NOMO-1 (cell line): Measurements from ENCODE around the gene RYR2.
"Not testable (repeated sequence)": the region's sequence is repeated elsewhere in the genome, so short reads cannot be mapped to it uniquely, and the experiment has no call there.

ENCODE experiments used
- DNase-seq, 2 experiments: peaks; one replicate each; lab custom pipeline; 2025; ENCODE audit not compliant: unreplicated experiment in 2 of 2; lab: John Stamatoyannopoulos, UW

RYR2 gene

DNA sequence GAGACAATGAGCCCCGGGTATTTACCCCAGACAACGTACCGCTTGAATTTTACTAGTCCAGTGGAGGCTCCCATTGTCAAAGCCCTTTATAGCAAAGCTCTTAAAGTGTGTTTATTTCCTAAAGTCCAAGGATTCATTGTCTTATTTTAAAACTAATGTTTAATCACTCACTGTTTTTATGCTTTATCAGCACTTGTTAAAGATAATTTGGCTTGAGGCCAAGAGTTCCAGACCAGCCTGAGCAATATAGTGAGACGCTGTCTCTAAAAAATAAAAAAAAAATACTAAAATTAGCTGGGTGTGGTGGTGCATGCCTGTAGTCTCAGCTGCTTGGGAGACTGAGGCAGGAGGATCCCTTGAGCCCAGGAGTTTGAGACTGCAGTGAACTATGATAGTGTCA is 202.8 kb downstream of the RYR2 start:
- no peak for DNase-seq

DNA sequence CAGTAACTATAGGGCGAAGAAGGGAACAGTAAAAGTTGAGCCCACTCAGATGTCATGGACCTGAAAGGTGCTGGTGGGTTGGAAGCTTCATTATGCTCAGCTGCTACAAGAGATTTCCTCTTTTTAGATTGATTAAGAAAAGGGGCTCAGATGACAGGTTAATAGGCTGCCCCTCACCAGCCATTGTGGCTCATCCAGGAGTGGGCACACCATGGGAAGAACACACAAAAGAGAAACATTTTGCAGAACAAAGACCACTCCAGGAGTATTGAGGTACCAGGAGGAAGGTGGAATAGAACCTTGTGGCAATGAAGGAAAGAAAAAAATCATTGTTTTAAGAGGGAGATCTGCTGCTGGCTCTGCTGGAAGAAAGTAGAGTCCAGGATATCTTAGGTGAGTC is 205.5 kb downstream of the RYR2 start:
- no peak for DNase-seq

DNA sequence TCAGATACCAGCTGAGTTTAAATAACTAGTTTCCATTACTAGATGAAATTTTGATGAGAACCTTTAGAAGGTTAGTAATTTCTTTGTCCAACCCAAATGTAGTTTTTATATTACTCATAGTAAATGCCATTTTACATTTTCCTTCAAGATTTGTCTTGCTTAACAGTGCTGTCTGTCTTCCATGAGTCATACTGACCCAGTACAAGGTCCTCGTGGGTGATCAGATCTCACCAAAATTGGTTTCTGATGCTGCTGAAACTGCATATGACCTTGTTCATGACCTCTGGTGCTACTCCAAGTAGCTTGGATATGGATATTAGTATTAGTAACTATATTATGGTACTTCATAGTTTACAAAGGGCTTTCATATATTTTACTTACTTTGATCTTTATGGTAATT is 207.1 kb downstream of the RYR2 start:
- DNase-seq: no peak

DNA sequence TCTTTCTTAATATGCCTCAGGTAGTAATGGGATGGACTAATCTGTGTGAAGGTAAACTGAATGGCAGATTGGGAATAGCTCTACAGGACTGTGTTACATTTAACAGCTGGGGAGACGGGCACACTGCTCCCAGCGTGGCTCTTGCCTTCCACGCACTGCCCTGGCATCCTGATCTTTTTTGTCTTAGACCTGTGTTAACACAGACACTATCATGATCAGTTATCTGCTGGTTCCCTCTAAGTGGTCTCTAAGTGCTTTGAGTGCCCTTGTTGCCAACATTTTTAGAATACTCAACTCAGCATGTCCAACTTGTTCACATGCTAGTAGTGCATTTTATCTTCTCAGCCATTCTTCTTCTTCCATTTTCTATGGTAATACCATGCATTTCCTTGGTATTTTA is 208.1 kb downstream of the RYR2 start:
- DNase-seq: no peak

DNA sequence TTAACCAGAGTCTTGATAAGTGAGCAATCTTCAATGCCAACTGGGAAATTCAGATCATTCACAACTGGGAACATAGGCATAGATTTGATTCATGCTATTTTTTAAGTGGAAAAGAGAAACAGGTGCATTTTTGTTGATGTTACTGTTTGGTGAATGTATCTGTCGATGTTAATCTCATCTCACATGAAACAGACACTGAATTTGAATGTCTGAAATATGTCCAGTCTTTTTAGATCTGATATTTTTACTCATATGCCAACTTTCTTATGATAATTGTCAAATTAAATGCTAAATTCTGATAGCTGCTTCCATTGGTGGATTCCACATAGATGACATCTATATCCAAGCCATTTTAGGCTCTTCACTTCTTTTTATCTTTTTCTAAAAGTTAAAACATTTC is 213.1 kb downstream of the RYR2 start:
- no peak for DNase-seq

DNA sequence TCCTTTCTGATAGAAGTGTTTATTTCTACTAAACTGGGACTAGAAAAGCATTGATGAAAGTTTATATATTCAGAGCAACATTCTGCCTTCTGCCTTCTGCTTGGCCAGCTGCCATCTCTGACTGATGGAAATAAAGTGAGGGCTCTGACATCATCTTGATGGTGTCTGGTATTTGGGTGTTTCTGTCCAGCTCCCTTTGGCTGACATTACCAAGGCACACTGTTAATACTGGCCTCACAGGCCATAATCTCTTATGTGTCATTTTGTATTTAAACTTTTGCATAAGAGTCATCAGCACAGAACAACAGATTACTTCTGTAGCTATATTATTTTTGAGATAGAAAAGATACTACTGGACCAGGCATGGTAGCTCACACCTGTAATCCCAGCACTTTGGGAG is 216.9 kb downstream of the RYR2 start:
- DNase-seq: no peak

DNA sequence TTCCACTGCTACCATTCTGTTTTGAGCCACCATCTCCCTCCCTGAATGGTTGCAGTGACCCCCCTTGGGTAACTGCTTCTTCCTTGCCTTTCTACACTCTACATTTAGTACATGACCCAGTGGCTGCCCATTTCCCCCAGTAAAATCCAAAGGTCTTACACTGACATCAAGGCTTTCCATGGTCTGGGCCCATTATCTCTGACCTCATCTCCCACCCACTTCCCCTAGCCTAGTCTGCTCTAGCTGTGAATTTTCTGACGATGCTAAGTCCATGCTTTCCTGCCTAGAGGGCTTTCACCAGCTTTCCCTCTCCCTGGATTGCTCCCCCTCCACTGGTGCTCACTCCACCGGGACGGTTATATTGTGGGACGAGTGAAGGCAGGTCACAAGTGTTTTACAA is 219.2 kb downstream of the RYR2 start:
- no peak for DNase-seq

DNA sequence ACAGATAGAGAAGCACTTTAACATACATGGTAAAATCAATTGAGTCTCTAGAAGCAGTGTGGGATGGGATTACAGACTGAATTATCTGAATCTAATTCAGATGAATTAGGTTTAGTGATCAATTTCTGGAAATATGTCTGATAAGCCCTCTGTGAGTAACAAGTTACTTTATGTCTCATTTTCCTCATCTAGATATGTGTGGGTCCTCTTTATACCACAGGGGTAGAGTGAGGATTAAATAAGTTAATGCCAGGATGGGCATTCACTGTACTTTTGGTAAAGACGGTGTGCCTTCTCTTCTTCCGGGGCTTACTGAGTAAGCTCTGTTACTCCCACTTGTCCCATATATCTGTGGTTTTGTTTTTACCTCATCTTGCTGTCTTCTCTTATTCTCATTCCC is 225.8 kb downstream of the RYR2 start:
- DNase-seq: no peak

DNA sequence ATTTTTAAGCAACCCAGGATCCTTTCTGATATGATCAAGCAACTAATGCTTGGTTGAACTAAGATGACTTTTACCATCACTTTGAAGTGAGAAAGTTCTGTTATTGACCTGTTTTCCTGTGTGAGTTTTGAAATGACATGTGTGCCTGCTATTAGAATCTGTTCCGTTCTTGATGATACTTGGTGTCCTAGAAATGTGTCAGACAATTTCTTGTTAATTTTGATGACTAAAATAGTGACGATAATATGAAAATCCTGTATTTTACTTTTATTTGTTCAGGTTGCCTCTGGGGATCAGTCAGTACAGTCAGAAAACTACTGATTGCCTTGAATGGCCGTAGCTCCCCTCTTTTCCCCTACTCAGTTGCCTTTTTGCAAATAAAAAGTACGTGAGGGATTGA is 228.0 kb downstream of the RYR2 start:
- DNase-seq: no peak

DNA sequence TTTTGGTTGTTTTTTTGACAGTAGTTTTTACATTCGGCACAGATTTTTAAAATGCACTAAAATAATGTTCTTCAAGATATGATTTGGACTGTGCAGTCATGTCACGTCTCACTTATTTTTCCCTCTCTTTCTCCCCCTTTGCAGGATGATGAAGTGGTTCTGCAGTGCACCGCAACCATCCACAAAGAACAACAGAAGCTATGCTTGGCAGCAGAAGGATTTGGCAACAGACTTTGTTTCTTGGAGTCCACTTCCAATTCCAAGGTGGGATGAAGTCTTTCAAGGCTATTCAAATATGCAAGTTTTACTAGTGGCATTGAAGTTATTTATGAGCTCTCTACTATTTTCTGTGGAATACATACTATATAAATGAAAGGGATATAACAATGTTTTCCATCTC is 228.4 kb downstream of the RYR2 start:
- DNase-seq: no peak

DNA sequence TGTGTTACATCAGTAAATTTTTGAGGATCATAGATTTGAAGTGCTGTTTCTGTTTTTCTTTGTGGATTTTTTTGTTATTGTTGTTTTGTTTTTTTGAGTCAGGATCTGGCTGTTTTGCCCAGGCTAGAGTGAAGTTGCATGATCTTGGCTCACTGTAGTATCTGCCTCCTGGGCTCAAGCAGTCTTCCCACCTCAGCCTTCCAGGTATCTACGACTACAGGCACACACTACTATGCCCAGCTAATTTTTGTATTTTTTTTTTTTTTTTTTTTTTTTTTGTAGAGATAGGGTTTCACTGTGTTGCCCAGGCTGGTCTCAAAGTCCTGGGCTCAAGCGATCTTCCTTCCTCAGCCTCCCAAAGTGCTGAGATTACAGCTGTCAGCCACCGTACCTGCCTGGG is 236.0 kb downstream of the RYR2 start:
- not testable (repeated sequence) for DNase-seq

DNA sequence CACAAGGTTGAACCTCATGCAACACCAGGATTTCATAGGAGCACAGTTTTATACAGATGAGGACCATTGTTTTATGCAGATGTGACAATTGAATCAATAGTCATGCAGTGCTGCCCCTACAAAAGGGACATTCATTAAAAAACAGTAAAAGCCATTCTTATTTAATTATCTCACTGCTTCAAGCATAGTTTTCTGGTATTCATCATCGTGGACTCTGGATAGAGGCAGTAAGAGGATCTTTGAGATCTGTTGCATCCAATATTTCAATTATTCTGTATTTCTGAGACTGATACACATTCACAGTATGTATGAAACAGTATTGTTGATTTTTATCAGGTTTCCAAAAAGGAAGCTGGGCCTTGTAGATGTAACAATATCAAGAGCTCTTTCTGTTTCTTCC is 237.6 kb downstream of the RYR2 start:
- DNase-seq: no peak

DNA sequence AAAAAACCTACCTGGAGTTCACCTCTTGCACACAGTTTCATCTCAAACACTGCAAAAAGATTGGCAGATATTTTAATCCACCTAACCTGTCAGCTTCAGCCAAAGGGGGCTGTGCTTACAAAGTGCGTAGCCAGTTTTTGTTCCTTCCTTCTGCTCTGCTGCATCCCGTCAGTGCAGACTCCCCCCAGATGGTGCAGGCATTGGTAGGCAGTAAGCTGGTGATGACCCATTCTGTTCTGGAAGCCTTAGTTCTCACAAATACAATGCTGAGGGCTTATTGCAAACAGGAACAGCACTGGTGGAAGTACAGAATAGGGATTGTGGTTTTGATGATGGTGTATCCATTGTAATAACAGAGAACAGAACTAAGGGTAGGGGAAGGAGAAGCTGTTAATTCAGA is 239.5 kb downstream of the RYR2 start:
- DNase-seq: no peak

DNA sequence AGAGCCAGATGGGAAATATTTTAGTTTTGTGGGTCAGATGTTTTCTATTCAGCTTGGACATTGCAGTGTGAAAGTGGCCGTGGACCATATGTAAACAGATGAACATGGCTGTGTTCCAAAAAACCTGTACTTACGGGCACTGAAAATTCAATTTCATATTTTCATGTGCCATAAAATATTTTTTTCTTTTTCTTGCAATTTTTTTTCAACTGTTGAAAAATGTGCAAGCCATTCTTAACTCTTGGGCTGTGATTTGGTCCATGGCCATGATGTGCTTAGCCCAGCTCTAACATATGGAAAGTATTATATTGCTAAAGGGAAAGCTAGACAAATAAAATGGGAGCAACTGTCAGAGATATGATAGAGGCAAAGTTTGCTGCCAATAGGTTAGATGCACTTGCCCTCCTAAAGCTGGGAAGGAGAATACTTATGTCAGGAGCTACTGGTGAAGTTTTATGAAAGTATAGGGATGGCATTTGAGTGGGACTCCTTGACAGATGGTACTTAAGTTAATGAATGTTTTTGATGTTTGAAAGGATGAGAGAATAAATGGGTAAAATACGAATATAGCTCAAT is 240.3 kb downstream of the RYR2 start:
- no peak for DNase-seq

DNA sequence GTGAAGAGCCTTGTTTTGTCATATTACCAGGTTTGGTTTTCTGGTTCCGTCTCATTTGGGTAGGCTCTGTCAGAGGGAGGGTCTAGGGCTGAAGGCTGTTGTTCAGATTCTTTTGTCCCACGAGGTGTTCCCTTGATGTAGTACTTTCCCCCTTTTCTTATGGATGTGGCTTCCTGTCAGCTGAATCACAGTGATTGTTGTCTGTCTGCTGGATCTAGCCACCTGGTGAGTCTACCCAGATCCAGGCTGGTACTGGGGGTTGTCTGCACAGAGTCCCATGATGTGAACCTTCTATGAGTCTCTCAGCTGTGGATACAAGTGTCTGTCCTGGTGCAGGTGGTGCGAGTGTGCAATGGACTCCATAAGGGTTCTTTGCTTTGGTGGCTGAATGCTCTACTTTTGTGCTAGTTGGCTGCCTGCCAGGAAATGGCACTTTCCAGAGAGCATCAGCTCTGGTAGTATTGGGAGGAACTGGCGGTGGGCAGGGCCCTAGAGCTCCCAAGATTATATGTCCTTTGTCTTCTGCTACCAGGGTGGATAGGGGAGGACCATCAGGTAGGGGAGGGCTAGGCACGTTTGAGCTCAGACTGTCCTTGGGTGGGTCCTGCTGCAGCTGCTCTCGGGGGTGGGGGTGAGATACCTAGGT is 246.0 kb downstream of the RYR2 start:
- no peak for DNase-seq

DNA sequence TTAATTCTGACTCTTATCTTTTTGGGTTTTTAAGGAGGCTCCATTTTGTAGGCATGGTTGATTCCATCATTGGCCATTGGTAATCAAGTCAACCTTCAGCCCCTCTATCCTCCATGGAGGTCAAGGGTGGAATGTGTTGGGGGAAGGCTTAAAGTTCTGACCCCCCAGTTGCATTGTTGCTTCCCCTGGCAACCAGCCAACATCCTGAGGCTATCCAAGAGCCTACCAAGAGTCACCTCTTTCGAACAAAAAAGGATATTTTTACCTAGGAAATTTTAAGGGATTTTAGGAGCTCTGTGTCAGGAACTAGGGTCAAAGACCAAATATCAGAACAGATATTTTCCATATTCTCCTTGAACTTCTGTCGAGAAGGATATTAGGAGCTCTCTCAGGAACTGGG is 251.8 kb downstream of the RYR2 start:
- DNase-seq: no peak

DNA sequence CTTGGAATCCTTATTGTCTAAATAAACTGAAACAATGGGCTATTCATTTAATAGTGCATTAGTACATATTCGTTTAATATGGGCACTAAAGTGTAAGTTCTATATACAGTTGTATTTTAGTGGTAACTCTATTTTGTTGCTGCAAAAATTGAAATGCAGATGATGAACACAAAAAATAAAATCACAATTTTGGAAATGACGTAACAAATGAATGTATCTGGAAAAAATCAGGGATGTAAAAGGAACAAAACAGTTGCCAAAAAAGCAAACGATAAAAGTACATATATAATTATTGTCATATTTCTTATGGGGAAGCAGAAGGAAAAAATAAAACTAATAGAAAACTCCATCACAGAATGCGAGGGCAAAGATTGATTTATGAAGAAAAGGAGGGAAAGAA is 254.9 kb downstream of the RYR2 start:
- DNase-seq: no peak

DNA sequence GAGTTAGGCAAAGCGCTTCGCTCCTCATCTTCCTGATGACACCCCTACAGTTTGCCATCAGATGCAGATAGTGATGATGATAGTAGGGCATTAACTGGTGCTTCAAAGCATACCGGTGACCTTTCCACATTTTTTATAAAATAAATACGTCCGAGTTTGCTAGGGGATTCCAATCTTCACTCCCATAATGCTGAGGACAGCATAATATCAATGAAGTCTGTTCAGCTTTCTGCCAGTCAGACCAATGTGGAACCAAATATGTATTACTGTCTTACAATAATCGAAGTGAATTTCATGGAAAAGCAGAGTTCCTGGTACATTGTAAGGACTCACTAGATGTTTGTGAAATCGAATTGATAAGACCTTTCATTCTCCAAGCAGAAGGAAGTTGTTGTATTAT is 258.7 kb downstream of the RYR2 start:
- no peak for DNase-seq

DNA sequence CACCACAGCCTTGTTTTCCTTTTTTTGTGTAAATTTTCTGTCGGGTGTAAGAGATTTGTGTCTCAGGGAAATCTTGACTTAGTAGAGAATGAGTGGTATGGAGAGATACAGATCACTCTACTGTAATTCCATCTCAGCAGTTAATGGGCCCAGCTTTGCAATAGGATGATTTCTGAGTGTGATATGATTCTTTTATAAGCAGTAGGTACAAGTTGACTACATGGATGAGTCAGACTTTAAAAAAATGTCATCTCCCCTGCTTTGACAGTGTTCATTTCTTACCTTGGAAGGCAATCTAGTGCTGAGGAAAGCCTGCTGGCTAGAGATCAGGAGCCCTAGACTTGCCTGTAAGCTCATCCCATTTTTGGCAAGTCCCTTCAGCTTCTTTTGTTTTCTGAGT is 261.9 kb downstream of the RYR2 start:
- no peak for DNase-seq

DNA sequence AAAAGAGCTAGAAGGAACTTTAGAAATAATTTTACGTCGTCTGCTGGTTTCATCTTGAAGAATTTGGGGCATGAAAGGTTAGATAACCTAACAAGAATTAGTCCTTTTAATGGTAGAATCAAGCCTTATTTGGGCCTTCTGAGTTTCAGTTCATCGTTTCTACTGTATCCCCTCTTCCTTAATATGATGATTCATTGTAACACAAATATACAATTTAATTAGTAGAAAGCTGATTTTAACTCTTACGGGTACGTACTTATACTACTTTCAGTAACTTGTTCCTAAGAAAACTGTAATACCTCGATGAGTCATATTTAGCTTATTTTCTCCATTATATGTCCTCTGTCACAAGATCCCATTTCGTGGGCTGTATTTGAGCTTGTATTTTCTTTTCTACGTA is 264.7 kb downstream of the RYR2 start:
- no peak for DNase-seq

DNA sequence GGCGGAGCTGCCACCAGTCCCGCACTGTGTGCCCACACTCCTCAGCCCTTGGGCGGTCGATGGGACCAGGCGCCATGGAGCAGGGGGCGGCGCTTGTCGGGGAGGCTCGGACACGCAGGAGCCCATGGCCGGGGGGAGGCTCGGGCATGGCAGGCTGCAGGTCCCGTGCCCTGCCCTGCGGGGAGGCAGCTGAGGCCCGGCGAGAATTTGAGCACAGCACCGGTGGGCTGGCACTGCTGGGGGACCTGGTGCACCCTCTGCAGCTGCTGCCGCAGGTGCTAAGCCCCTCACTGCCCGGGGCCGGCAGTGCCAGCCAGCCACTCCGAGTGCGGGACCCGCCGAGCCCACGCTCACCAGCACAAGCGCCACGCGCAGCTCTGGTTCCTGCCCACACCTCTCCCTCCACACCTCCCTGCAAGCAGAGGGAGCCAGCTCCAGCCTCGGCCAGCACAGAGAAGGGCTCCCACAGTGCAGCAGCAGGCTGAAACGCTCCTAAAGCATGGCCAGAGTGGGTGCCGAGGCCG is 267.7 kb downstream of the RYR2 start:
- DNase-seq: no peak

DNA sequence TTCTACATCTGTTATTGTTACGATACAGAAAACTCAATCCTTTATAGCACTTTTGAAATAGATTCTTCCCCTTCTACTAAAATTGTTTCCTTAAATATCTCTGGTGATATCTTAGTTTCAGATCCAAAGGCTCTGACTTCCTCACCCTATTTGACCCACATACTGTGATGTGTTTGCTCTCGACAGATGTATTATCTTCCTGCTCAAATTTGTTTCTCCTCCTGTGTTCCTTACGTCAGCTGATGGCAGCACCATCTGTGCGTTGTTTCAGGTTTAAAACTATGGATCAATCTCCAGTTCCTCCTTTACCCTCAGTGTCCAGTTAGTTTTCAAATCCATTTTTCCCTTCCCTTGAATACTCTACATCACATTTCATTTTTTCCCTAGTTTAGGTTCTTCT is 274.4 kb downstream of the RYR2 start:
- DNase-seq: no peak

DNA sequence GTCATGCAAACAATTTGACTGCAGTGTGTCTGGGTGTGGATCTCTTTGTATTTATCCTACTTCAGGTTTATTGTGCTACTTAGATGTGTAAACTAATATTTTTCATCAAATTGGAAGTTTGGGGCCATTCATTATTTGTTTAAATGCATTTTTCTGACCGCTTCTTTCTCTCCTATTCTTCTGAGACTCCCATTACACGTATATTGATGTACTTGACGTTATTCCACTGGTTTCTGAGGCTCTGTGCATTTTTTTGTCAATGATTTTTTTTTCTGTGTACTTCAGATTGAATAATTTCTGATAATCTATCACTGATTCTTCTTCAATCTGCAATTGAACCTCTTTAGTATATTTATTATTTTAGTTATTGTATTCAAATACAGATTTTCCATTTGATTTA is 276.8 kb downstream of the RYR2 start:
- no peak for DNase-seq
